Epithelial cell of proximal tubule (primary cell): ENCODE measurements around the gene RAD9A. TPM values are rescaled to one million over a fixed set of nuclear protein-coding genes. Genes with fewer than 3 reads are reported as not detected.
"Not testable (repeated sequence)": the region's sequence is repeated elsewhere in the genome, so short reads cannot be mapped to it uniquely, and the experiment has no call there.

Experiments
- DNase-seq: peaks from one replicate; pipeline ENCODE4 v3.0.0-alpha.2; 2011; ENCODE audit warnings: low read depth
- H3K4me3 ChIP-seq: 2 replicates; pipeline ENCODE4 v1.5.1; 2011; ENCODE audit warnings: low read depth, mild to moderate bottlenecking, low read length
- total RNA-seq: library from RNA; depleted of rRNA; stranded (reverse); fragments of >200 nt; gene quantifications from 2 replicates; pipeline ENCODE4 v1.2.3, GENCODE V29; 2015
- TF ChIP-seq, protein P1 (sequence below): conservative IDR thresholded peaks from 2 replicates; pipeline ENCODE4 v1.5.1; 2012; ENCODE audit warnings: low read depth, mild to moderate bottlenecking, low read length

Gene RAD9A
- total RNA-seq, 1 donor from 2014 or later, result 20.9 TPM

DNA sequence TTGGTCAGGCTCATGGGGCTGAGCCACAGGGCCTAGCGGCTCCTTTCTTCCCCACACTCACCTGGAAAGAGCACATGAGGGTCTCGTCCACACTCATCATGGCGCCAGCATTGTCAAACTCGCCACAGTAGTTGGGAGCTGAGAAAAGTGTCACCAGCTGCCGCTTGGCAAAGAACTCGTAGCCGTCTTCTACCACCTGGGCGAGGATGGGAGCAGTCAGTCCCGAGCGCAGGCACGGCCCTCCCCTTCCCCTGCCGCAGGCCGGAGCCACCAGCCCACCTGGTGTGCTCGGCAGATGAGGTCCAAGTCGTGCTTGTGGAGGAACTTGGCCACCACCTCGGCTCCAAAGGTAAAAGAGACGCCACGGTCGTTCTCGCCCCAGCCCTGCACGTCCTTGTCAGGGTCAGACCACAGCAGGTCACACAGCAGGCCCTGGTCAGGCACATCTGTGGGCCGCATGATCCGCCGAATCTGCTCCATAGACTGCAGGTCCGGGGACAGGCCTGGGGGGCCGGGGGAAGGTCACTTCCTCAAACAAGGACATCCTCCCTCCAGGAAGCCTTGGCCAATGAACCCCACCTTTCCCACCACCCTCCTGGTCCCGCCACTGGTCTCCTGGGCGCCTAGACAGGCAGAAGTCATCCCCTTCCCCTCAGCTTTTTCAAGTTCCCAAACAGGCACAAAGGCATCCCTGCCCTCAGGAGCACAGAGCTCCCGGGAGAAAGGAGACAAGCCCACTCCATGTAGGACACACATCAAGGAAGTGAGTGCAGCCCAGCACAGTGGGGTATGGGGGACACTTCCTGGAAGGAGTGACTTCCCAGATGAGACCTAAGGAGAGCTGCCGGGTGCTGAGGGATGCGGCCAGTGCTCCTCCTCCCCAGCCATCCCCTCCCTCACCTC lies 7.1 kb downstream of the RAD9A start:
- no peak for DNase-seq
- no peak overlapping the region for H3K4me3 ChIP-seq
- TF ChIP-seq, protein P1, sequence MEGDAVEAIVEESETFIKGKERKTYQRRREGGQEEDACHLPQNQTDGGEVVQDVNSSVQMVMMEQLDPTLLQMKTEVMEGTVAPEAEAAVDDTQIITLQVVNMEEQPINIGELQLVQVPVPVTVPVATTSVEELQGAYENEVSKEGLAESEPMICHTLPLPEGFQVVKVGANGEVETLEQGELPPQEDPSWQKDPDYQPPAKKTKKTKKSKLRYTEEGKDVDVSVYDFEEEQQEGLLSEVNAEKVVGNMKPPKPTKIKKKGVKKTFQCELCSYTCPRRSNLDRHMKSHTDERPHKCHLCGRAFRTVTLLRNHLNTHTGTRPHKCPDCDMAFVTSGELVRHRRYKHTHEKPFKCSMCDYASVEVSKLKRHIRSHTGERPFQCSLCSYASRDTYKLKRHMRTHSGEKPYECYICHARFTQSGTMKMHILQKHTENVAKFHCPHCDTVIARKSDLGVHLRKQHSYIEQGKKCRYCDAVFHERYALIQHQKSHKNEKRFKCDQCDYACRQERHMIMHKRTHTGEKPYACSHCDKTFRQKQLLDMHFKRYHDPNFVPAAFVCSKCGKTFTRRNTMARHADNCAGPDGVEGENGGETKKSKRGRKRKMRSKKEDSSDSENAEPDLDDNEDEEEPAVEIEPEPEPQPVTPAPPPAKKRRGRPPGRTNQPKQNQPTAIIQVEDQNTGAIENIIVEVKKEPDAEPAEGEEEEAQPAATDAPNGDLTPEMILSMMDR, result no peak

DNA sequence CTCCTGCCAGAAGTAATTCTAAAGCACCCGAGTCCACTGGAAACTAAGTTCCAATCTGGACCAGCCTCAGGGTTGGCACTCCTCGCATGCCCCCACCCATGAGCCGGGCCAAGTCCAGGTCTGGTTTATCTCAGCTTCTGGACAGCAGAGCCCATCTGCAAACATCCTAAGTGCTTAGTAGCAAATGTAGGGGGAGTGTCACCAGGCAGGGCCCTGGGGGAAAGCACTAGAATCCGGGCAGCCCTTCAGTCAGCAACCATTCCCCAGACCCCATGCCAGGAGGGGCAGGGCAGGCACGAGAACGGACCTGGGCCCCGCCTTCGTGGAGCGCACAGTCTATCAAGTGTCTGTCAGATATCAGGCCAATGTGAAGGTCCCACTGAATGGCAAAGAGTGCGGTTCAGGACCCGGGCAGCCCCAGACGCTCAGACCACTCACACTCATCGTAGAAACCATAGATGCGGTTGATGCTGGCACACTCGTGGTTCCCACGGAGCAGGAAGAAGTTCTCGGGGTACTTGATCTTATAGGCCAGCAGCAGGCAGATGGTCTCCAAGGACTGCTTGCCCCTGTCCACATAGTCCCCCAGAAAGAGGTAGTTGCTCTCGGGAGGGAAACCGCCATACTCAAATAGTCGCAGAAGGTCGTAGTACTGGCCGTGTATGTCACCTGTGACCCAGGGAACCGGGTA lies 8.6 kb downstream of the RAD9A start:
- peak overlapping the region; percentile 99 for H3K4me3 ChIP-seq
- no peak for DNase-seq
- TF ChIP-seq, protein P1, result no peak

DNA sequence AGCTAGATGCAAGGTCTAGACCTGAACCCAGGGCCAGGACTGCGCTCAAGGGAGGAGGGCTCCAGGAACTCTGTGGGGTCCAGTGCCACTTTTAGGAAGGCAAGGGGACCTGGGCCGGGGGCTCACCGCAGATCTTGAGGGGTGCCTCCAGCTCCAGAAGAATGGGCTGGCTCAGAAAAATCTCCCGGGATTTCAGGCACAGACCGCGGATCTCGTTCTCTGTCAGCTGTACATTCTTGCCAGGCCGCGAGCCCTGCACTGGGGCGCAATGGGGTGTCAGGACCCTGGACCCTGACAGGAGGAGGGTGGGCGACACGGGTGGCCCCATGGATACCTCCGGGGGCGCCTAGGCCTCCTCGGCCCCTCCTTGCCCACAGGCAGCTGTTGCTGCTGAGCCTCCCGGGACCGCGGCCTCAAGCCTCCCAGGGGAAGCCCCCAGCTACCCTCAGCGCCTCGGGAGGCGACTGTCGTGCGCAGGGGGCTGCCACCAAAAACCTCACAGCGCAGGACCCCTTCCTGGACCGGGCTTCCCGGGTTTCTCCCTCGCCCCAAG lies 9.2 kb downstream of the RAD9A start:
- DNase-seq, result no peak
- H3K4me3 ChIP-seq, result peak overlapping the region; percentile 99
- TF ChIP-seq, protein P1, result no peak

DNA sequence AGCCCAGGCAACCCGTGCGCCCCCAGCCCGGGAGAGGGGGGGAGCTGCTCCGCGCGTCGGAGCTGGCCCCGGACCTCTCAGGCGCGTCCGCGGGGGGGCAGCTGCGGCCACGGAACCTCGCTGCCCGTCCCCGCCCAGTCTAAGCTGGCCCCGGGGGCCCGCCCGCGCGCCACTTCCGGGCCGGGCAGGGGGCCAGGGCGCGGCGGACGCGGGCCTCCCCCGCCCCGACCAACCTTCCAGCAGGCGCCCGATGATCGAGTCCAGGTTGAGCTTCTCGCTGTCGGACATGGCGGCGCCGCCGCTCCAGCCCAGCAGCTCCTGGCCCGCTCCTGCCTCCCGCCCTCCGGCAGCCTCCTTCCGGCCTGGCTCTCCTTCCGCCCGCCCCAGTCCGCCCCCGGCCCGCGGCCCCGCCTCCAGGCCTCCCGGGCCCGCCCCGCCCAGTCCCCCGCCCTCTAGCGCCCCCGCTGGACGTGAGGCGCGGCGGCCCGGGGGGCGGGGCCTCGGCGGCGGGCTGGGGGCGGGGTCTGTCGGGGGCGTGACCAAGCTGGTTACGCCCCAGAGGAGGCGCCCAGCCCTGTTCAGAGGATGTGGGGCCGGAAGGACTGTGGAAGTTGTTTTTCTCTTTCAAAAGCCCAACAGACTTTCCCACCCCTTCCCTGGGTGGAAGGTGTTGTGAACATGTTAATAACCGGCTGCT lies 9.9 kb downstream of the RAD9A start, which contains the start of gene PPP1CA:
Gene PPP1CA, minus strand, starts transcription at position 364 of the 697 bp plus-strand sequence. Its CDS starts 76 bp downstream, at position 288.
- TF ChIP-seq, protein P1, result peak; percentile 17
- DNase-seq, result no peak
- peak within 1 kb of the TSS; percentile 99 for H3K4me3 ChIP-seq

DNA sequence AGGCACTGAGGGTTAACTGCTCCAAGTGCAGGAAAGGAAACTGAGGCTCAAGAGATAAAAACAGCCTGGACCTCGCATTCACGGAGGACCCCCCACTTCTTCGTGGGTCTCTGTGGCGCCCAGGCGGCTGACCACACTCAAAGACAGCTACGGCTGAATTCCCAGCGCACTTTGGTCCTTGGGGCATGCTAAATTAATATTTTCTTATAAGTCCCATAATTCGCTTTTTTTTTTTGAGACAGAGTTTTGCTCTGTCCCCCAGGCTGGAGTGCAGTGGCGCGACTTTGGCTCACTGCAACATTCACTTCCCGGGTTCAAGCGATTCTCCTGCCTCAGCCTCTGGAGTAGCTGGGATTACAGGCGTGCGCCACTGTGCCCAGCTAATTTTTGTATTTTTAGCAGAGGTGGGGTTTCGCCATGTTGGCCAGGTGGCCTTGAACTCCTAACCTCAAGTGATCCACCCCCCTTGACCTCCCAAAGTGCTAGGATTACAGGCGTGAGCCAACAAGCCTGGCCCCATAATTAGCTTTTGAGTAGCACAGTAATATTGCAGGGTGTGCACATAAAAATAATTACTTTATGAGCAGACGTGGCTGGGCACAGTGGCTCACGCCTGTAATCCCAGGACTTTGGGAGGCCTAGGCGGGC lies 10.5 kb downstream of the RAD9A start:
- not testable (repeated sequence) for DNase-seq
- H3K4me3 ChIP-seq, result peak overlapping the region; percentile 47

DNA sequence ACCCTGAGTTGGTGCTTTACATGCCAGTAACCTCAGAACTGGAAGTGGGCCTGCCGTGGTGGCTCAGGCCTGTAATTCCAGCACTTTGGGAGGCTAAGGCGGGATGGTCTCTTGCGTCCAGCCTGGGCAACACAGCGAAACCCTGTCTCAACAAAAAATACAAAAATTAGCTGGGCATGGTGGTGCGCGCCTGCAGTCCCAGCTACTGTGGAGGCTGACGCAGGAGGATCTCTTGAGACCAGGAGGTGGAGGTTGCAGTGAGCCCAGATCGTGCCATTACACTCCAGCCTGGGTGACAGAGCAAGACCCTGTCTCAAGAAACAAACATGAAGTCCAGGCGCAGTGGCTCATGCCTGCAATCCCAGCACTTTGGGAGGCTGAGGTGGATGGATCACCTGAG lies 11.3 kb downstream of the RAD9A start:
- H3K4me3 ChIP-seq, DNase-seq: not testable (repeated sequence)

DNA sequence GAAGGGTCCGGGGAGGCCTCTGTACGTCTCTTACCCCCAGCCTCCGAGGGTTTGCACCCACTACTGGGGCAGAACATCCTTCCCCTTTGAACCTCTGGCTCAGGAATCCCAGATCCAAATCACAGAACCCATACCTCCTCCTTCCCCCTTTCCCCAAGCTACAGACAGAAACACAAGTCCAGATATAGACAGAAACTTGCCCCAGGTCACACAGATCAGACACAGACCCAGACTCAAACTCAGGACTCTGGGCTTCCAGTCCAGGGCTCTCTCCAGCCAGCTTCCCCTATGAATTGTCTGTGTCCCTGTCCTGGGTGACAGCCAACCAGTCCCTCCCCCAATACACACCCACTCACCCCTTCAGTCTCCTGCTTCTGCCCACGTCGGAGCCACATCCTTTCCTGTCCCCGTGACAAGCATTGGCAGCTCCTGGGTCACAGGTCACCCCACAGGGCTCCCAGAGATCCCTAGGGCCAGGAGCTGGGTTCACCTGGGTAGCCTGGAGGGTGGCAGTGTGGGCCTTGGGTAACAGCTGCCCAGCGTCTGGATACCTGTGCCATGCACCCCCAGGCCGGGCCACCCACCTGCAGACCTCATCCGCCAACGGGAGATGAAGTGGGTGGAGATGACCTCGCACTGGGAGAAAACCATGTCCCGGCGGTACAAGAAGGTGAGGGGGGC lies 12.9 kb downstream of the RAD9A start:
- TF ChIP-seq, protein P1, result no peak
- H3K4me3 ChIP-seq, result no peak overlapping the region
- DNase-seq, result no peak
